H1 (cell line): ENCODE data around the gene CGAS. TPM values are rescaled to one million over a fixed set of nuclear protein-coding genes. Genes with fewer than 3 reads are reported as not detected.

Experiments used
- CTCF ChIA-PET: fragments of 300-600 bp; sonication (Branson Sonifier 250); formaldehyde crosslinking; loops from one replicate; lab custom pipeline; 2021; ENCODE audit not compliant: partially characterized antibody; lab: Charles Lee
- POLR2A ChIA-PET: fragments of 300-600 bp; sonication (Branson Sonifier 250); formaldehyde crosslinking; loops from one replicate; lab custom pipeline; 2021; ENCODE audit warnings: inconsistent platforms; ENCODE audit not compliant: partially characterized antibody; lab: Charles Lee
- DNase-seq, 2 experiments: peaks; one replicate each; pipeline versions ENCODE4 v3.0.0 to v3.0.0-alpha.2; 2010 to 2022; ENCODE audit warnings: low spot score in 2 of 2, low read depth in 1 of 2, mixed read lengths in 1 of 2
- FAIRE-seq: peaks from 2 replicates; lab custom pipeline; 2011; peaks lifted over from hg19 to GRCh38; lab: Jason Lieb, UNC
- H2AFZ ChIP-seq: 2 replicates; pipeline ENCODE4 v1.8.1; 2012; ENCODE audit warnings: low read length, inconsistent platforms
- H2AK5ac ChIP-seq: 2 replicates; pipeline ENCODE4 v1.6.1; 2013; ENCODE audit warnings: low read depth, low read length
- H2BK120ac ChIP-seq: replicated peaks from 2 replicates; pipeline ENCODE3; 2013; ENCODE audit warnings: low read depth, low read length, inconsistent platforms
- H2BK12ac ChIP-seq: 2 replicates; pipeline ENCODE4 v1.6.1; 2013; ENCODE audit warnings: low read depth, low read length
- H2BK15ac ChIP-seq: 2 replicates; pipeline ENCODE4 v1.6.1; 2013; ENCODE audit warnings: low read length
- H2BK20ac ChIP-seq: 2 replicates; pipeline ENCODE4 v1.6.1; 2013; ENCODE audit warnings: low read length
- H2BK5ac ChIP-seq: 2 replicates; pipeline ENCODE4 v1.6.1; 2013; ENCODE audit warnings: low read depth, low read length
- H3K14ac ChIP-seq: 2 replicates; pipeline ENCODE4 v1.6.1; 2013; ENCODE audit warnings: inconsistent platforms; ENCODE audit not compliant: insufficient read length
- H3K18ac ChIP-seq: 2 replicates; pipeline ENCODE4 v1.6.1; 2013; ENCODE audit warnings: low read length; ENCODE audit errors: extremely low read depth
- H3K23ac ChIP-seq: 2 replicates; pipeline ENCODE4 v1.6.1; 2013; ENCODE audit warnings: inconsistent platforms; ENCODE audit not compliant: insufficient read length
- H3K23me2 ChIP-seq: 2 replicates; pipeline ENCODE4 v1.6.1; 2013; ENCODE audit warnings: low read depth, low read length
- H3K27ac ChIP-seq: 2 replicates; pipeline ENCODE4 v1.6.1; 2011; ENCODE audit warnings: low read depth, low read length, inconsistent platforms
- H3K27me3 ChIP-seq, 4 experiments: replicated peaks in 1 of 4; 1 replicate in 1 of 4; 2 replicates in 3 of 4; pipeline versions ENCODE4 v1.6.1 to v1.8.1; 2011 to 2013; ENCODE audit warnings: low read length in 3 of 4, mild to moderate bottlenecking in 3 of 4, inconsistent platforms in 2 of 4, mixed read lengths in 2 of 4, moderate library complexity in 1 of 4; ENCODE audit not compliant: control insufficient read depth in 3 of 4, insufficient read depth in 3 of 4; ENCODE audit errors: extremely low read depth in 1 of 4
- H3K36me3 ChIP-seq, 4 experiments: 2 replicates each; pipeline versions ENCODE4 v1.6.1 to v1.8.1; 2011 to 2013; ENCODE audit warnings: mild to moderate bottlenecking in 4 of 4, low read length in 3 of 4, moderate library complexity in 2 of 4, control low read depth in 1 of 4, inconsistent platforms in 1 of 4; ENCODE audit not compliant: insufficient read depth in 4 of 4, control insufficient read depth in 2 of 4
- H3K4ac ChIP-seq: replicated peaks from 2 replicates; pipeline ENCODE3; 2013; ENCODE audit warnings: low read length, low read depth, mixed read lengths, inconsistent platforms; ENCODE audit not compliant: insufficient read length
- H3K4me1 ChIP-seq, 4 experiments: replicated peaks in 1 of 4; 1 replicate in 1 of 4; 2 replicates in 3 of 4; pipeline versions ENCODE4 v1.6.1 to v1.8.1; 2011 to 2013; ENCODE audit warnings: low read length in 3 of 4, inconsistent platforms in 2 of 4, mixed read lengths in 1 of 4; ENCODE audit not compliant: insufficient read depth in 4 of 4, control insufficient read depth in 3 of 4
- H3K4me2 ChIP-seq, 2 experiments: 2 replicates each; pipeline versions ENCODE4 v1.6.1 to v1.8.1; 2011 to 2013; ENCODE audit warnings: low read depth in 2 of 2, low read length in 2 of 2, control low read depth in 1 of 2, inconsistent platforms in 1 of 2, mild to moderate bottlenecking in 1 of 2; ENCODE audit not compliant: insufficient read depth in 1 of 2
- H3K4me3 ChIP-seq, 4 experiments: fragments of 200-600, 300-600 bp in 1 of 4; sonication (generic), shearing (Covaris generic), sonication (Bioruptor Twin) in 1 of 4; 2 replicates each; pipeline versions ENCODE4 v1.5.1 to v1.8.1; 2011 to 2016; ENCODE audit warnings: low read length in 4 of 4, low read depth in 3 of 4, control low read depth in 2 of 4, inconsistent platforms in 2 of 4, mild to moderate bottlenecking in 2 of 4, mixed read lengths in 1 of 4, moderate library complexity in 1 of 4; ENCODE audit not compliant: insufficient read depth in 2 of 4; ENCODE audit errors: extremely low read depth in 1 of 4
- H3K56ac ChIP-seq: replicated peaks from 2 replicates; pipeline ENCODE3; 2013; ENCODE audit warnings: low read depth, mild to moderate bottlenecking, mixed read lengths, low read length, inconsistent platforms; ENCODE audit not compliant: insufficient read length
- H3K79me1 ChIP-seq: 2 replicates; pipeline ENCODE4 v1.6.1; 2013; ENCODE audit warnings: low read depth, low read length, control low read depth
- H3K79me2 ChIP-seq, 2 experiments: 2 replicates each; pipeline versions ENCODE4 v1.6.1 to v1.8.1; 2012 to 2013; ENCODE audit warnings: low read length in 2 of 2, mild to moderate bottlenecking in 2 of 2, inconsistent platforms in 1 of 2; ENCODE audit not compliant: insufficient read depth in 2 of 2, control insufficient read depth in 1 of 2
- H3K9ac ChIP-seq, 4 experiments: replicated peaks in 1 of 4; 1 replicate in 1 of 4; 2 replicates in 3 of 4; pipeline versions ENCODE4 v1.6.1 to v1.8.1; 2011 to 2013; ENCODE audit warnings: low read depth in 3 of 4, low read length in 3 of 4, control low read depth in 2 of 4, mild to moderate bottlenecking in 2 of 4, moderate library complexity in 2 of 4, inconsistent platforms in 1 of 4; ENCODE audit errors: extremely low read depth in 1 of 4
- H3K9me3 ChIP-seq, 2 experiments: 2 replicates each; pipeline versions ENCODE4 v1.6.1 to v1.8.1; 2012 to 2013; ENCODE audit warnings: mild to moderate bottlenecking in 2 of 2, moderate library complexity in 2 of 2, control low read depth in 1 of 2, inconsistent platforms in 1 of 2, low read depth in 1 of 2, low read length in 1 of 2, mixed read lengths in 1 of 2; ENCODE audit not compliant: insufficient read depth in 2 of 2
- H4K20me1 ChIP-seq, 2 experiments: replicated peaks in 1 of 2; 2 replicates each; pipeline versions ENCODE3 to v1.8.1; 2011 to 2013; ENCODE audit warnings: inconsistent platforms in 2 of 2, low read length in 2 of 2, mild to moderate bottlenecking in 1 of 2; ENCODE audit not compliant: insufficient read depth in 2 of 2, control insufficient read depth in 1 of 2
- H4K5ac ChIP-seq: 2 replicates; pipeline ENCODE4 v1.6.1; 2013; ENCODE audit warnings: low read length, low read depth, mixed read lengths, inconsistent platforms; ENCODE audit not compliant: insufficient read length
- H4K8ac ChIP-seq: 2 replicates; pipeline ENCODE4 v1.8.0; 2013; ENCODE audit warnings: mild to moderate bottlenecking, moderate library complexity, low read length, inconsistent platforms; ENCODE audit not compliant: insufficient read depth; ENCODE audit errors: extremely low read depth
- H4K91ac ChIP-seq: replicated peaks from 2 replicates; pipeline ENCODE3; 2013; ENCODE audit warnings: low read length, mixed read lengths, inconsistent platforms; ENCODE audit not compliant: insufficient read length
- ZNF274 ChIP-seq: IDR thresholded peaks from 2 replicates; pipeline ENCODE4 v1.7.0; 2012; ENCODE audit warnings: low read length, borderline replicate concordance; ENCODE audit errors: extremely low read depth
- polyA plus RNA-seq, 7 experiments: library from polyadenylated mRNA; depleted of rRNA in 3 of 7; stranded (reverse) in 5 of 7; unstranded in 2 of 7; fragments of >200 nt in 5 of 7; fragments of 200-250 nt in 2 of 7; gene quantifications; 1 replicate in 5 of 7; 2 replicates in 1 of 7; 4 replicates in 1 of 7; pipeline versions ENCODE4 v1.2.1 to v1.2.3, GENCODE V29; 2011 to 2013; ENCODE audit warnings: missing spikeins in 2 of 7, mixed read lengths in 2 of 7
- total RNA-seq: library from RNA; stranded (reverse); fragmentation: NEBNext Ultra II Directional; extraction: Animal tissue kit (Norgen Biotek cat#: 25700); gene quantifications from 2 replicates; pipeline ENCODE4 v1.2.1, GENCODE V29; 2021
- TF ChIP-seq, protein P1 (sequence below), 3 experiments: IDR thresholded peaks; 1 replicate in 2 of 3; 2 replicates in 1 of 3; pipeline versions ENCODE4 v1.5.1 to v1.6.1; 2011; ENCODE audit warnings: low read length in 3 of 3, mild to moderate bottlenecking in 3 of 3, inconsistent platforms in 2 of 3, low read depth in 1 of 3, moderate library complexity in 1 of 3; ENCODE audit not compliant: insufficient read depth in 1 of 3; ENCODE audit errors: control extremely low read depth in 1 of 3

Gene CGAS
- total and polyA plus RNA-seq, 2 of the 8 experiments (the other 6 are each of a cell fraction or from before 2014, with no cell fraction given) = 2.1 to 6.3 TPM

- Histone ChIP-seq H2BK5ac (no peak overlapping the region), H2AK5ac (no peak overlapping the region), H3K27me3 (no peaks in the 10 kb centered on the region), H3K18ac (no peak overlapping the region), H3K4ac (no peak overlapping the region), H3K79me1 (no peaks in the 10 kb centered on the region), H4K20me1 (no peaks in the 10 kb centered on the region), H3K36me3 (peaks cover 0 to 35% (median 17%) of the 10 kb centered on the region in 4 experiments; a peak in 6 of 8 replicates), H3K4me1 (no peaks in the 10 kb centered on the region), H4K5ac (no peak overlapping the region), H3K23ac (no peak overlapping the region), H3K9me3 (no peaks in the 10 kb centered on the region), H2AFZ (no peak overlapping the region), H3K23me2 (no peaks in the 10 kb centered on the region), H2BK20ac (no peak overlapping the region), H2BK120ac (no peak overlapping the region), H3K4me2 (no peak overlapping the region), H3K56ac (no peak overlapping the region), H4K8ac (no peak overlapping the region), H3K27ac (no peak overlapping the region), H3K9ac (no peak overlapping the region), H2BK15ac (no peak overlapping the region), H2BK12ac (no peak overlapping the region), H3K14ac (no peak overlapping the region), H4K91ac (no peak overlapping the region), H3K4me3 (no peak overlapping the region), H3K79me2 (no peaks in the 10 kb centered on the region)
- FAIRE-seq (no peak), DNase-seq (no peak)
- ChIA-PET POLR2A (interaction anchor here (0.6 to 16.9 kb wide), 5 partner anchors 12 to 171 kb away, joined by 3 to 305 read pairs (median 4); partner anchors contain the start of gene EEF1A1), CTCF (no interaction called here)
- no peak for TF ChIP-seq ZNF274
- TF ChIP-seq, protein P1, sequence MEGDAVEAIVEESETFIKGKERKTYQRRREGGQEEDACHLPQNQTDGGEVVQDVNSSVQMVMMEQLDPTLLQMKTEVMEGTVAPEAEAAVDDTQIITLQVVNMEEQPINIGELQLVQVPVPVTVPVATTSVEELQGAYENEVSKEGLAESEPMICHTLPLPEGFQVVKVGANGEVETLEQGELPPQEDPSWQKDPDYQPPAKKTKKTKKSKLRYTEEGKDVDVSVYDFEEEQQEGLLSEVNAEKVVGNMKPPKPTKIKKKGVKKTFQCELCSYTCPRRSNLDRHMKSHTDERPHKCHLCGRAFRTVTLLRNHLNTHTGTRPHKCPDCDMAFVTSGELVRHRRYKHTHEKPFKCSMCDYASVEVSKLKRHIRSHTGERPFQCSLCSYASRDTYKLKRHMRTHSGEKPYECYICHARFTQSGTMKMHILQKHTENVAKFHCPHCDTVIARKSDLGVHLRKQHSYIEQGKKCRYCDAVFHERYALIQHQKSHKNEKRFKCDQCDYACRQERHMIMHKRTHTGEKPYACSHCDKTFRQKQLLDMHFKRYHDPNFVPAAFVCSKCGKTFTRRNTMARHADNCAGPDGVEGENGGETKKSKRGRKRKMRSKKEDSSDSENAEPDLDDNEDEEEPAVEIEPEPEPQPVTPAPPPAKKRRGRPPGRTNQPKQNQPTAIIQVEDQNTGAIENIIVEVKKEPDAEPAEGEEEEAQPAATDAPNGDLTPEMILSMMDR (IDR thresholded peaks at IDR 0.05; ENCODE audit: control extremely low read depth in 1 of 3, insufficient read depth in 1 of 3, low read depth in 1 of 3, low read length in 3 of 3) = no peak
Observed at GRCh38 chr6:73491377-73491776, 39.3 kb upstream of the CGAS start.
